ENCODE results near the gene WDR48.
"Not testable (repeated sequence)": the region's sequence is repeated elsewhere in the genome, so short reads cannot be mapped to it uniquely, and the experiment has no call there.

WDR48 gene

GRCh38 chr3:39025222-39025970 is 26.4 kb upstream of the WDR48 start:
- no peak overlapping the region for H3K27ac ChIP-seq (ENCODE audit: low read length)
- no peak overlapping the region for H3K4me3 ChIP-seq (ENCODE audit: low read depth in 1 of 2, low read length in 2 of 2)
- H3K36me3 ChIP-seq (ENCODE audit: control insufficient read depth in 1 of 2, insufficient read depth in 2 of 2, low read length in 2 of 2) = no peaks in the 10 kb centered on the region
- no peaks in the 10 kb centered on the region for H3K4me1 ChIP-seq (ENCODE audit: control insufficient read depth in 1 of 2, insufficient read depth in 2 of 2, low read length in 2 of 2)
- H3K27me3 ChIP-seq (ENCODE audit: low read depth, low read length) = no peaks in the 10 kb centered on the region
- H3K9me3 ChIP-seq (ENCODE audit: control insufficient read depth in 1 of 2, low read length in 2 of 2) = no peaks in the 10 kb centered on the region

- H3K4me3 ChIP-seq (ENCODE audit: low read depth in 1 of 2, low read length in 2 of 2) = no peak overlapping the region
- H3K36me3 ChIP-seq (ENCODE audit: control insufficient read depth in 1 of 2, insufficient read depth in 2 of 2, low read length in 2 of 2) = no peaks in the 10 kb centered on the region
- H3K4me1 ChIP-seq (ENCODE audit: control insufficient read depth in 1 of 2, insufficient read depth in 2 of 2, low read length in 2 of 2) = no peaks in the 10 kb centered on the region
- no peaks in the 10 kb centered on the region for H3K27me3 ChIP-seq (ENCODE audit: low read depth, low read length)
- no peak overlapping the region for H3K27ac ChIP-seq (ENCODE audit: low read length)
- H3K9me3 ChIP-seq (ENCODE audit: control insufficient read depth in 1 of 2, low read length in 2 of 2) = no peaks in the 10 kb centered on the region
These were observed 23.3 kb upstream of the WDR48 start for GRCh38 chr3:39028546-39028945.

DNA sequence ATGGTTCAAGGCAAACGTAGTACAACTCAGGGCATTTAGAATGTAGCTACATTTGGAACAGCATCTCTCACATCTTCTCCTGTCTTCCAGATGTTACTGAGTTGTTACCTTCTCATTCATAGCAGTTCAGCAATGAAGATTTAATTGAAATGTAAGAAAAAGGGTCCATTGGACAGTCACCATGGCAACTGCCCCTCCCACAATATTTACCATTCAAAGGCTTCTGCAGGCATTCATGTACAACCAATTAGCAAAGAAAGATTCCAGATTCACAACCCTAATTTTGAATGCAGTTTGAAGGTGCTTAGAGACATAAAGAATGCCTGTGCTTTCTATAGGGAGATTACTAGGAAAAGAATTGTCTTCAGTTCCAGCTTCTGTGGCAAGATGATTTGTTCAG is 22.3 kb upstream of the WDR48 start:
- H3K27me3 ChIP-seq (ENCODE audit: low read depth, low read length) = no peaks in the 10 kb centered on the region
- no peak overlapping the region for H3K27ac ChIP-seq (ENCODE audit: low read length)
- H3K4me3 ChIP-seq (ENCODE audit: low read depth in 1 of 2, low read length in 2 of 2) = no peak overlapping the region
- H3K4me1 ChIP-seq (ENCODE audit: control insufficient read depth in 1 of 2, insufficient read depth in 2 of 2, low read length in 2 of 2) = no peaks in the 10 kb centered on the region
- H3K36me3 ChIP-seq (ENCODE audit: control insufficient read depth in 1 of 2, insufficient read depth in 2 of 2, low read length in 2 of 2) = no peaks in the 10 kb centered on the region
- H3K9me3 ChIP-seq (ENCODE audit: control insufficient read depth in 1 of 2, low read length in 2 of 2) = no peaks in the 10 kb centered on the region

DNA sequence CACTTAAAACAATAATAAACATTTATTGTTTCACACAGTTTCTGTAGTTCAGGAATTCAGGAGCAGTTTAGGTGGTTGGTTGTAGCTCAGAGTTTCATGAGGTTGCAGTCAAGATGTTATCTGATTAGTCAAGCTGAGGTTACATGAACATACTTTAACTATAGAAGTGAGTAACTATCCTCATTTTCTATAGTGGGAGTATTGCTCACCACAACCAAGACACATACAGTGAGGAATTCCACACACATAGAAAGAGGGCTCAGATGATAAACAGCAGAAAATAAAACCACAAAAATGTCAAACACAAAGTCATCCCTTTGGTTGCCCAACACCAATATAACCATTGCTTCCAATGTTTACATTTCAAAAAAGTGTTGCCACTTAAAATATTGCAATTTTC is 13.7 kb upstream of the WDR48 start:
- Histone ChIP-seq H3K9me3 (ENCODE audit: control insufficient read depth in 1 of 2, low read length in 2 of 2) (peaks cover 0 to 5% of the 10 kb centered on the region in 2 donors), H3K4me3 (ENCODE audit: low read depth in 1 of 2, low read length in 2 of 2) (no peak overlapping the region), H3K27ac (ENCODE audit: low read length) (no peak overlapping the region), H3K27me3 (ENCODE audit: low read depth, low read length) (no peaks in the 10 kb centered on the region), H3K4me1 (ENCODE audit: control insufficient read depth in 1 of 2, insufficient read depth in 2 of 2, low read length in 2 of 2) (no peaks in the 10 kb centered on the region), H3K36me3 (ENCODE audit: control insufficient read depth in 1 of 2, insufficient read depth in 2 of 2, low read length in 2 of 2) (no peaks in the 10 kb centered on the region)

GRCh38 chr3:39050029-39050428 is 1.8 kb upstream of the WDR48 start:
- Histone ChIP-seq H3K27me3 (ENCODE audit: low read depth, low read length) (no peaks in the 10 kb centered on the region), H3K27ac (ENCODE audit: low read length) (no peak overlapping the region), H3K4me3 (ENCODE audit: low read depth in 1 of 2, low read length in 2 of 2) (no peak overlapping the region), H3K4me1 (ENCODE audit: control insufficient read depth in 1 of 2, insufficient read depth in 2 of 2, low read length in 2 of 2) (peaks cover 5 to 24% of the 10 kb centered on the region in 2 donors), H3K36me3 (ENCODE audit: control insufficient read depth in 1 of 2, insufficient read depth in 2 of 2, low read length in 2 of 2) (no peaks in the 10 kb centered on the region), H3K9me3 (ENCODE audit: control insufficient read depth in 1 of 2, low read length in 2 of 2) (no peaks in the 10 kb centered on the region)

GRCh38 chr3:39052583-39052982 is 767 bp downstream of the WDR48 start:
- peaks cover 5 to 27% of the 10 kb centered on the region in 2 donors for H3K4me1 ChIP-seq (ENCODE audit: control insufficient read depth in 1 of 2, insufficient read depth in 2 of 2, low read length in 2 of 2)
- no peaks in the 10 kb centered on the region for H3K36me3 ChIP-seq (ENCODE audit: control insufficient read depth in 1 of 2, insufficient read depth in 2 of 2, low read length in 2 of 2)
- peak overlapping the region; percentile 54 for H3K27ac ChIP-seq (ENCODE audit: low read length)
- H3K9me3 ChIP-seq (ENCODE audit: control insufficient read depth in 1 of 2, low read length in 2 of 2) = no peaks in the 10 kb centered on the region
- no peaks in the 10 kb centered on the region for H3K27me3 ChIP-seq (ENCODE audit: low read depth, low read length)
- peak overlapping the region; percentile 93 to 100 for H3K4me3 ChIP-seq (ENCODE audit: low read depth in 1 of 2, low read length in 2 of 2)

DNA sequence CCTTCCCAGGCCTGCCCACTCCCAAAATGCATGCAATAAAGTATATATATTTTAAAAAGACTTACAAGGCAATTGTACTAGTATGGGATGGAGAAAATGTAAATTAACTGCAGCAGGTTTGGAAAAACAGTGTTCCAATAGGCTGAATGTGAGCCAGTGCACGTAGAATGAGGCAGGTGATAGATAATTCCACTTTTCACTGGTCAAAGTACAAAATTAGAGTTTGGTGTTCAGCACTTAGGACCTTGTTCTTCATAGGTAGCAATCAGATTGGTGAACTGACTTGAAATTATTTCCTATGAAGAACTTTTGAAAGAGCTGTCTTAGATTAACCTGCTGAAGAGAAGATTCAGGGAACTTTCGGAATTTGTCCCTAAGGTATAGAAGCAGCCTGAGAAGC is 1.9 kb downstream of the WDR48 start:
- no peaks in the 10 kb centered on the region for H3K36me3 ChIP-seq (ENCODE audit: control insufficient read depth in 1 of 2, insufficient read depth in 2 of 2, low read length in 2 of 2)
- H3K27me3 ChIP-seq (ENCODE audit: low read depth, low read length) = no peaks in the 10 kb centered on the region
- H3K4me3 ChIP-seq (ENCODE audit: low read depth in 1 of 2, low read length in 2 of 2) = no peak overlapping the region
- H3K9me3 ChIP-seq (ENCODE audit: control insufficient read depth in 1 of 2, low read length in 2 of 2) = no peaks in the 10 kb centered on the region
- no peak overlapping the region for H3K27ac ChIP-seq (ENCODE audit: low read length)
- peaks cover 5 to 27% of the 10 kb centered on the region in 2 donors for H3K4me1 ChIP-seq (ENCODE audit: control insufficient read depth in 1 of 2, insufficient read depth in 2 of 2, low read length in 2 of 2)

DNA sequence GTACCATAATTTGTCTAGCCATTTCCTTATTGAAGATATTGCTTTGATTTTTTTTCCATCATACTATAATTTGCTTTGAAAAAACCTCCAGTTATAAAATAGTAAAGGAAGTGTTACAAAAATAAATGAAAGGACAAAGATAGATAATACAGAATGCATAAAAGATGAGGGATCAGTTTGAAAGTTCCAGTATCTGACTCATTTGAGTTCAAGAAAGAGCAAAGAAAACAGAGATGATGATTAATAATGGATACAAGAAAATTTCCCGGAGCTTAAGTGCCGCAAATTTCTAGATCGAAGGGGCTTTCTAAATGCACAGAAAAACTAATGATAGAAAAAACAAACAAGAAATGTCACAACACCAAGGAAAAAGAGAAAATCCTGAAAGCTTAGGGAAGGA is 4.3 kb downstream of the WDR48 start:
- Histone ChIP-seq H3K27ac (ENCODE audit: low read length) (no peak overlapping the region), H3K27me3 (ENCODE audit: low read depth, low read length) (no peaks in the 10 kb centered on the region), H3K9me3 (ENCODE audit: control insufficient read depth in 1 of 2, low read length in 2 of 2) (no peaks in the 10 kb centered on the region), H3K4me3 (ENCODE audit: low read depth in 1 of 2, low read length in 2 of 2) (no peak overlapping the region), H3K4me1 (ENCODE audit: control insufficient read depth in 1 of 2, insufficient read depth in 2 of 2, low read length in 2 of 2) (peaks cover 5 to 27% of the 10 kb centered on the region in 2 donors), H3K36me3 (ENCODE audit: control insufficient read depth in 1 of 2, insufficient read depth in 2 of 2, low read length in 2 of 2) (no peaks in the 10 kb centered on the region)

DNA sequence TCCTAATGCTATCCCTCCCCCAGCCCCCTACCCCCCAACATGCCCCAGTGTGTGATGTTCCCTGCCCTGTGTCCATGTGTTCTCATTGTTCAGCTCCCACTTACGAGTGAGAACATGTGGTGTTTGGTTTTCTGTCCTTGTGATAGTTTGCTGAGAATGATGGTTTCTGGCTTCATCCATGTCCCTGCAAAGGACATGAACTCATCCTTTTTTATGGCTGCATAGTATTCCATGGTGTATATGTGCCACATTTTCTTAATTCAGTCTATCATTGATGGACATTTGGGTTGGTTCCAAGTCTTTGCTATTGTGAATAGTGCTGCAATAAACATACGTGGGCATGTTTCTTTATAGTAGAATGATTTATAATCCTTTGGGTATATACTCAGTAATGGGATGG is 9.4 kb downstream of the WDR48 start:
- H3K27ac ChIP-seq (ENCODE audit: low read length); H3K4me1 ChIP-seq (ENCODE audit: control insufficient read depth in 1 of 2, insufficient read depth in 2 of 2, low read length in 2 of 2); H3K36me3 ChIP-seq (ENCODE audit: control insufficient read depth in 1 of 2, insufficient read depth in 2 of 2, low read length in 2 of 2); H3K27me3 ChIP-seq (ENCODE audit: low read depth, low read length); H3K4me3 ChIP-seq (ENCODE audit: low read depth in 1 of 2, low read length in 2 of 2); H3K9me3 ChIP-seq (ENCODE audit: control insufficient read depth in 1 of 2, low read length in 2 of 2): not testable (repeated sequence)

DNA sequence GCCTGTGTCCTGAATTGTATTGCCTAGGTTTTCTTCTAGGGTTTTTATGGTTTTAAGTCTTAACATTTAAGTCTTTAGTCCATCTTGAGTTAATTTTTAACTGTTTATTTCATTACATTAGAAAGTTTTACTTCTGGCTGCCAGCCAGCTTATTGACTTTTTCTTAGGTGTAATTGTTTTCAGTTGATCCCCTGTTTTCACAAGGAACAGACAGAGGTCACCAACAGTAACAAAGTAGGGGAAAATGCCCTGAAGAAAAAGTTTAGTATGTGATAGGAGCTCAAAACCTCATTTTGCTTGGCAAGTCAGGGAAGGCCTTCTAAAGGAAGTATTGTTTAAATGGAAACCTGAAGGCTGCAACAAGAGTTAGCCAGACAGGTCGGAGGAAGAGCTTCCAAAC is 10.4 kb downstream of the WDR48 start:
- Histone ChIP-seq H3K27me3 (ENCODE audit: low read depth, low read length) (no peaks in the 10 kb centered on the region), H3K27ac (ENCODE audit: low read length) (no peak overlapping the region), H3K36me3 (ENCODE audit: control insufficient read depth in 1 of 2, insufficient read depth in 2 of 2, low read length in 2 of 2) (peaks cover 9 to 13% of the 10 kb centered on the region in 2 donors), H3K4me1 (ENCODE audit: control insufficient read depth in 1 of 2, insufficient read depth in 2 of 2, low read length in 2 of 2) (no peaks in the 10 kb centered on the region), H3K9me3 (ENCODE audit: control insufficient read depth in 1 of 2, low read length in 2 of 2) (no peaks in the 10 kb centered on the region), H3K4me3 (ENCODE audit: low read depth in 1 of 2, low read length in 2 of 2) (no peak overlapping the region)

DNA sequence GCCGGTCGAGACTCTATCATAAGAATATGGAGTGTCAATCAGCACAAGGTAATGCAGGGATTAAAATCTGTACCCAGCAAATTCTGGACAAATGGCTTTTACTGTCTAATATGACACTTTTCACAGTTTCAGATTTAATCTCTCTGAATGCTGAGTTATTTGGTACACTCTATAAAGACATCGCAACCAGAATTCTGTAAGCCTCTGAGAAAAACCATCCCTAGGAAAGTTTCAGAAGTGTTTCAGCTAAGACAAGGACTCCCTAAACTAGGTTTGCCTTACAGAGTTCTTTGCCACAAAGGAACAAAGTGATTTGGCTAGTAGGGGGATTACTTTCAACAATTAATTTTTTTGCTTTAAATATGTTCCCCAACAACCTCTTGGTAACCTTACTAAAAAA is 11.3 kb downstream of the WDR48 start:
- Histone ChIP-seq H3K9me3 (ENCODE audit: control insufficient read depth in 1 of 2, low read length in 2 of 2) (no peaks in the 10 kb centered on the region), H3K27ac (ENCODE audit: low read length) (no peak overlapping the region), H3K4me3 (ENCODE audit: low read depth in 1 of 2, low read length in 2 of 2) (no peak overlapping the region), H3K27me3 (ENCODE audit: low read depth, low read length) (no peaks in the 10 kb centered on the region), H3K4me1 (ENCODE audit: control insufficient read depth in 1 of 2, insufficient read depth in 2 of 2, low read length in 2 of 2) (no peaks in the 10 kb centered on the region), H3K36me3 (ENCODE audit: control insufficient read depth in 1 of 2, insufficient read depth in 2 of 2, low read length in 2 of 2) (peaks cover 16 to 19% of the 10 kb centered on the region in 2 donors)

GRCh38 chr3:39064646-39065045 is 12.8 kb downstream of the WDR48 start:
- no peaks in the 10 kb centered on the region for H3K27me3 ChIP-seq (ENCODE audit: low read depth, low read length)
- H3K36me3 ChIP-seq (ENCODE audit: control insufficient read depth in 1 of 2, insufficient read depth in 2 of 2, low read length in 2 of 2) = peaks cover 16 to 28% of the 10 kb centered on the region in 2 donors
- H3K9me3 ChIP-seq (ENCODE audit: control insufficient read depth in 1 of 2, low read length in 2 of 2) = no peaks in the 10 kb centered on the region
- H3K4me1 ChIP-seq (ENCODE audit: control insufficient read depth in 1 of 2, insufficient read depth in 2 of 2, low read length in 2 of 2) = no peaks in the 10 kb centered on the region
- H3K4me3 ChIP-seq (ENCODE audit: low read depth in 1 of 2, low read length in 2 of 2) = no peak overlapping the region
- H3K27ac ChIP-seq (ENCODE audit: low read length) = no peak overlapping the region
